Vagina (tissue), 2 donors: ENCODE results near the gene MC1R.
"Not testable (repeated sequence)": the region's sequence is repeated elsewhere in the genome, so short reads cannot be mapped to it uniquely, and the experiment has no call there.

Experiments used
- CTCF ChIP-seq, 3 experiments: fragments of 450-650 bp in 2 of 3; fragments of 200-600 bp in 1 of 3; sonication (generic) in 1 of 3; IDR thresholded peaks; one replicate each; pipeline ENCODE4 v1.5.1; 2017 to 2019; ENCODE audit warnings: antibody characterized with exemption in 3 of 3, mild to moderate bottlenecking in 2 of 3, moderate library complexity in 2 of 3
- POLR2A ChIP-seq, 2 donors: fragments of 450-650 bp; IDR thresholded peaks; one replicate each; pipeline ENCODE4 v1.6.1; 2017; ENCODE audit warnings: antibody characterized with exemption in 2 of 2, mild to moderate bottlenecking in 2 of 2, moderate library complexity in 2 of 2
- POLR2AphosphoS5 ChIP-seq, 2 donors: sonication (generic); formaldehyde crosslinking; IDR thresholded peaks; one replicate each; pipeline ENCODE4 v1.9.0; 2017; ENCODE audit warnings: antibody characterized with exemption in 2 of 2, mild to moderate bottlenecking in 2 of 2, low read depth in 1 of 2; ENCODE audit not compliant: insufficient read depth in 1 of 2

- not testable (repeated sequence) for TF ChIP-seq CTCF (IDR thresholded peaks at IDR 0.05); POLR2AphosphoS5 (IDR thresholded peaks at IDR 0.05; ENCODE audit: insufficient read depth in 1 of 2, low read depth in 1 of 2); POLR2A (IDR thresholded peaks at IDR 0.05)
Observed at GRCh38 chr16:89935620-89936019, 17.0 kb downstream of the MC1R start.
